ENCODE data around the gene APOB.

The APOB gene

GRCh38 chr2:20986024-20986939, 57.6 kb downstream of the APOB start:
- DNase-seq (ENCODE audit: low read depth in 2 of 3, low spot score in 1 of 3) = no peak

GRCh38 chr2:20985062-20985461, 58.8 kb downstream of the APOB start:
- no peak for DNase-seq (ENCODE audit: low read depth in 2 of 3, low spot score in 1 of 3)

DNA sequence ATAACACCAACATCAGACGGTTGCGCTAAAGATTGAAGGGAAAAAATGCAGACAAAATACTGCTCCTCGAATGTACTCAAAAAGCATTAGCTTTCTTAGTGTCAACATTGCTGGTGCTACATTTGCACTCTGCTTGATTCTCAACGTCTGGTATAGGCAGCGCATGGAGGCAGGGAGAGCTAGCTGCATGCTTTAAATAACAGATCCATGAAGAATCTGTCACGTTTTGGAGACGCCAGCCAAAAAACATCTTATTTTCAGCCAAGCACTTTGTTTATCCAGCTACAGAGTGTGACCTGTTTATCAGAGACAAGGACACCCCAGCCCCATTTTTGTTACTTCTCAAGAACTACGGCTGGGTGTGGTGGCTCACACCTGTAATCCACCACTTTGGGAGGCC, 59.5 kb downstream of the APOB start:
- no peak for DNase-seq (ENCODE audit: low read depth in 2 of 3, low spot score in 1 of 3)

DNA sequence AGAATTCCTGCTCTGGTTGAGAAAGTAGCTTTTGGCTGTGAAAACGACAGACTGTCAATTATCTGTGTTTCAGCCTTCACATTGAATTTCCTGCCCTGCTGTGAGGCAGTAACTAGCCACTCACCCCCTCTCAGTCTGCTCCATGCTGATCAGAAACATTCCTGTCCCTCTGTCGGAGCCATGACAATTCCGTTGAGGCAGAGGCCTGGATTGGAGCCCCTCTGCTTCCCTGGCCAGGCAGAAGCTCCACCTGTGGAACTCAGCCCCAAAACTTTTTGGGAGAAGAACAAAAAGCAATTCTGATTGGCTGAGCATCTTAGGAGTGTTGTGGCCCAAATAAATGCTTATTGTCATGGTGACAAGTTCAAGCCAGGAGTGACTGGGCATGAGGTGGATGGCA, 60.0 kb downstream of the APOB start:
- DNase-seq (ENCODE audit: low read depth in 2 of 3, low spot score in 1 of 3) = no peak

- DNase-seq (ENCODE audit: low read depth in 2 of 3, low spot score in 1 of 3) = no peak
These were observed 61.0 kb downstream of the APOB start for GRCh38 chr2:20982861-20983260.

- no peak for DNase-seq (ENCODE audit: low read depth in 2 of 3, low spot score in 1 of 3)
These were observed 66.2 kb downstream of the APOB start for GRCh38 chr2:20977520-20978180.

DNA sequence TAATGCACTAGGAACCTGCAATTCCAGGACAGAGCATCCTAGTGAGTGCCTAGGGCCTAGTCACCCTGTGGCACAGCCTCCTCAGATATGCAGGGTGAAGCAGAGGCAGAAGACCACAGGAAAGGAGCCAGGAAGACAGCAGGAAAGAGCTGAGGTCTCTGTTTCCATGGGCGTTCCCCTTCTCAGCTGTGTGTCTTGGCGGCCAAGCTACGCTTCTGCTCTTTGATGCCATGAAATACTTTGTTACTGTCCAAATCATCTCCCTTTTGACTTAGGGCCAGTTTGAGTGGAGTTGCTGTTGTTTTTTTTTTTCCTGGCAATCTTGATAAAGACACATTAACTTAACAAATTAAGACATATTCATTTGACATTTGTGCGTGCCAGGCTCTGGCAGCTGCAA, 67.3 kb downstream of the APOB start:
- DNase-seq (ENCODE audit: low read depth in 2 of 3, low spot score in 1 of 3) = no peak

- DNase-seq (ENCODE audit: low read depth in 2 of 3, low spot score in 1 of 3) = no peak
These were observed 70.9 kb downstream of the APOB start for GRCh38 chr2:20972792-20973565.

GRCh38 chr2:20972110-20972509, 71.8 kb downstream of the APOB start:
- DNase-seq (ENCODE audit: low read depth in 2 of 3, low spot score in 1 of 3) = no peak

DNA sequence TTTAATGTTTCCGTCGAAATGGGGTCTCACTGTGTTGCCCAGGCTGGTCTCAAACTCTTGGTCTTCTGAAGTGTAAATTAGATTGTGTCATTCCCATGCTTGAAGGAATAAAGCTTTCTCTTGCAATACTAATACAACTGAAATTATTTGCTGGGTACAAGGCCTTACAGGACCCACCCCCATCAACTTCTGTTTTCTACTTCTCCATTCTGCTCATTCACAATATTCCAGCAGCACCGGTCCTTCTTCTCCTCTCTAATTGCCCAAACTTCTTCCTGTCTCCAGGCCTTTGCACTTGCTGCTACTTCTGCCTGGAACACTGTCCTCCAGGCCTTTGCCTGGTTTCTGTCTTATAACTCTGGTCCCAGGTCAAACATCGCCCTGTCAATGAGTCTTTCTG, 73.8 kb downstream of the APOB start:
- DNase-seq (ENCODE audit: low read depth in 2 of 3, low spot score in 1 of 3) = no peak

- no peak for DNase-seq (ENCODE audit: low read depth in 2 of 3, low spot score in 1 of 3)
These were observed 77.7 kb downstream of the APOB start for GRCh38 chr2:20966061-20966595.

- no peak for DNase-seq (ENCODE audit: low read depth in 2 of 3, low spot score in 1 of 3)
These were observed 78.7 kb downstream of the APOB start for GRCh38 chr2:20965221-20965620.

DNA sequence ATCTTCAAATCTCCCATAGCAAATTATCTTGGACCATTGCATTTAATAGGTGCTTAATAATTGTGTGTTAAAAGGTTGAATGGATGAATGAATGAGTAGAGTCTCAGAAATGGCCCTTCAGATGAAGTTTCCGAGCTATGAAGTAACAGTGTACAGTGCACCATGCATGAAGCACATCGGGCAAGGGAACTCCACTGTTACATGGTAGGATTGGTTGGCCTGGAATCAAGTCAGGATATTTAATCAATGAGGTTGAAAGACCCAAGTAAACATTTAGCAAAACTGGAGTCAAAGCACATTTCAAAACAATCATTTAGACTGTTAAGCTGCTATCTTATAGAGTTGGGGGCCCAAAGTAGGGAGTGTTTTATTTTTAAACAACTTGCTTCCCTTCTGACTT, 80.0 kb downstream of the APOB start:
- no peak for DNase-seq (ENCODE audit: low read depth in 2 of 3, low spot score in 1 of 3)

DNA sequence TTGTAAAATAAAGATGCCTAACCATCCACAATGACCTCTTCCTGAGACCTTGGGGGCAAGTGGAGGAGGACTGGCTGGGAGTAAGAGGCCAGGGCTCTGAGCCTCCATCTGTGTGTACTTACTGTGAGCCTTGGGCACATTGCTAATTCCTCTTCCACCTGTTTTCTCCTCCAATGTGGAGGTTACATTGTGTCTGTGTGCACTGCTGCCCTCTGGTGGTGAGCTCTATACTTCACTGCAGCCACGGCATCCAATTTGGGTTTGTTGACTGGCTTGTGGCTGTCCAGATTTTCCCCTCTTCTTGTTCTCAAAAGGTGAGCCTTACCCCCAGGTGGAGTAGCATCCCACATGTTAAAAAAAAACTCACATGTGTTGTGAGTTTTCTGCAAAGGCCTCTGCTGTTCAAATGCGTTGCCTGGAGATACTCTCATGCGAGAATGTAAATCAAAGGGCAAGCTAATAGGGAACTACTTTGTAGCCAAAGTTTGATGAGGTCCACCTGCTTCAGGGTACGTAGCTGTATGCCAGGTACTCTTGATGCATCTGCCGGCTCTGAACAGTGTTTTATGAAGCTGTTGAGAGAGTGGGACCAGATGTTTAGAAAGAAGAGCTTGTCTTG, 80.8 kb downstream of the APOB start:
- DNase-seq (ENCODE audit: low read depth in 2 of 3, low spot score in 1 of 3) = peak; percentile 54 to 74 (median 58)

- DNase-seq (ENCODE audit: low read depth in 2 of 3, low spot score in 1 of 3) = no peak
These were observed 82.0 kb downstream of the APOB start for GRCh38 chr2:20961858-20962257.

GRCh38 chr2:20960003-20960402, 83.9 kb downstream of the APOB start:
- DNase-seq (ENCODE audit: low read depth in 2 of 3, low spot score in 1 of 3) = no peak

DNA sequence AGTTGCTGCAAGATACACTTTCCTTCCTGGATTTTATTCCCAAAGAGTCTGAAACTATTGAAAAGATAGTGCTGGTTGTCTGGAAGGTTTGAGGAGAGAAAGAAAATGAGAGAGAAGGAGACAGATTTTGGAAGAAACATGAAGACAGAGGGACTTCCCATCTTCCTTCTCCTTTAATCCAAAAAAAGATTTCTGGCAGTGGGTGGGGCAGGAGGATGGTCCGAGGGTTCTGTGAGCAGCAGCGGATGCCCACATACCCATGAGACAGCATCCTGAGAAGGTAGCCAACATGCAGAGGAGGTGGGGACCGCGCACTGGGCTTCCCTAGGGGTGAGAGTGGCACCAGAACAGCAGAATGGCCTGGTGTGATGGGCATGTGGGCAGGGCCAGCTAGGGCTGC, 84.6 kb downstream of the APOB start:
- DNase-seq (ENCODE audit: low read depth in 2 of 3, low spot score in 1 of 3) = no peak

GRCh38 chr2:20957788-20958525, 85.9 kb downstream of the APOB start:
- no peak for DNase-seq (ENCODE audit: low read depth in 2 of 3, low spot score in 1 of 3)

- DNase-seq (ENCODE audit: low read depth in 2 of 3, low spot score in 1 of 3) = no peak
These were observed 88.4 kb downstream of the APOB start for GRCh38 chr2:20955277-20956026.

All from stimulated activated CD4-positive, alpha-beta T cell treated with anti-CD3 and anti-CD28 coated beads, Interleukin-12 subunit alpha, Interleukin-12 subunit beta, amount 100 ng/mL, for 48 hours (primary cell).